Hematopoietic multipotent progenitor cell treated with erythropoietin and hydrocortisone succinate and interleukin-3 and kit ligand, for 4 days (in vitro differentiated cells): Measurements from ENCODE around the gene FKBP1A.

Experiments used
- DNase-seq: peaks from one replicate; pipeline ENCODE4 v3.0.0-alpha.2; 2015

FKBP1A gene

GRCh38 chr20:1331101-1331500 lies 61.8 kb downstream of the FKBP1A start:
- DNase-seq: no peak

DNA sequence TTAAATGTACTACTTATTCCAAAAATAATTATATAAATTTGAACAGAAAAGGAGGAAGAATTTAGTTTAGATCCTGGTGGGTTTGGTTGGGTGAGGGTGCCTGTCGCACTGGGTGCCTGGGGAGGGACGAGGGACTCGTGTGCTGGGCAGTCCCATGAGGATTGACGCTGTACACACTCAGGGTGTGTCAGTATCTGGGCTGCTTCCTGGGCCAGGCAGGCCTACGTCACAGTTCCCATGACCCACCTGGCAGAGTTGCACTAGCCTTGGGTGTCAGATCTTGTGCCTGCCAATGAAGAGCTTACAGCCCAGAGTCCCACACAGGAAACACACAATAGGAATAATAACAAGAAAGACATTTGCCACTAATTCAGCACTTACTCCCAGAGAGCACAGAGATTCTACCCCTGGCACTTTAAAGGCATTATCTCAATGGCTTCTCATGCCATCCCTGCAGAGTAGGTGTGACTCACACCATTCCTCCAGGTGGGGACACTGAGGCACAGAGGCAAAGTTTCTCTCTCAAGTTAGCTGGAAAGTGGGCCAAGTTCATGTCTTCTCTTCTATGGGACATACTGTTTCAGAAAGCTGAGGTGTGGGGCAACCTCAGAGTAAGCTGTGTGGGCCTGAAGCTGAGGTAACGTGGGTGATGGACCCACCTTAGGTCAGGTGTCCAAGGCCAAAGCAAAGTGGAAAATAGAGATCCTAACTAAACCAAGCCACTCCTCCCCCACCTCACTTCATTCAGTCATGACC lies 62.6 kb downstream of the FKBP1A start:
- DNase-seq: no peak

DNA sequence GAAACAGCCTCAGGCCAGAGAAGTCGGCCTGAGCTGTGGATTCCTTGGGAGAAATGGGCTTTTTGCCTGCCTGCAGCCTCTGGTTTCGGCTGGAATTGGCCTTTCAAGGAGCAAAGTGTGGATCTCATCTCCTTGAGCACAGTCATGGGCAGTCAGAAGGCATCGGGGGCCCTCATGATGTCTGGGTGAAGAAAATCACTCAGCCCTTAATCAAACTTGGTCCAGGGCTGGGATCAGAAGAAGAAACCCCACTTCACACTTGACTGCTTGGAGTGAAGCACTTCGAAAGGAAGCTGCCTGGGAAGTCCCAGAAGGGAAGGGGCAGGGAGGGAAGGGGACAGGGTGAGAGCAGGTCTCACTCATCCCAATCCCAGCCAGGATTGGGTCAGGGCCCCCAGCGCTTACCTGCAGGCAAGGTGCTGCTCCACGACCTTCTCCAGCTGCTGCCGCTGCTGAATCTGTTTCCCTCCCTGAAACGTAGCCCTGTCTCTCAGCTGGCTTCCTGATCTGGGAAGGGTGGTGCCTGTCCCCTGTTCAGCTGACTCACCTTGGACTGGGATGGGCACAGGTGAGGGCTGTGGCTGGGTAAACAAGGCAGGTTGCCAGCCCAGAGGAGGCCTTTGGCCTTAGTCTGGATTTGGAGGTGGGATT lies 64.0 kb downstream of the FKBP1A start, which contains the start of gene SDCBP2:
TSS of gene SDCBP2 (minus strand) at position 460 of the 651 bp plus-strand sequence. CDS start 8,723 bp downstream, outside the sequence.
- DNase-seq: no peak

GRCh38 chr20:1327827-1328679 lies 64.8 kb downstream of the FKBP1A start:
- no peak for DNase-seq

GRCh38 chr20:1327241-1327653 lies 65.6 kb downstream of the FKBP1A start:
- DNase-seq: no peak

DNA sequence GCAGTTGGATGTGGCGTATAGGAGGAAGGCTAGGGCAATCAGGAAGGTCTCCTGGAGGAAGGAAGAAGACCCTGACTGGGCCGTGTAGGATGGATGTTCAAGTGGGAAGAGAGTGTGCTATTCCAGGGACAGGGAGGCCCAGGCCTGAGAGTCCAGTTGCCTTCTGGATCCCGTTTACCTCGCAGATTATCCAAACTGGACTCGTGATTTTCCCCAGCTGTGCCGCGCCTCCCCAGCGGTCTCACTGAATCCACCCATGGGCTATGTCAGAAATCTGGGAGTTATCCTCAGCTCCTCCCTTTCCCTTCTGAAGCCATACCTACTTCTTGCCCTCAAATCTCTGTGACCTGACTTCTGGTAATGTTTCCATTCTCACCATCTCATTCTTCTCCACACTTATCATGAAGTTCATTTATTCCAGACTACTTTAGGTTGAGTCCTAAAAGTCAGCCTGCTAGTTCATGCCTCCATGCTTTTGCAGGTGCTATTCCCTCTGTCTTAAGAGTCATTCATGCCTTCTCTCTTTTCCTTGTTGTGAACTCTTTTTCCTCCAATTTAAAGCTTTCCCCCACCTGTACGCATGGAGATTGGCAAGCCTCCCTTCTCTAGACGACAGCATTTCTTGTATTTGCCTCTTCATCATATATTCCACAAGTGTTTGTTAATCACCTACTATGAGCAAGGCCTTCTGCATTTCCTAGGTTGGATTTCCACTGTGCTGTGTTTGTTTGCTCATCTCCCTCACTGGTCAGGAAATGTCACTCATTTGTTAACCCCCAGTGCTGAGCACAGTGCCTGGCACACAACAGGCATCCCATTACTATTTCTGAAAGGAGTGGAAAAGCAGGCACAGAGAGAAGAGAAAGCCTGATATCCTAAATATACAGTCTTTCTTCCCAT lies 66.6 kb downstream of the FKBP1A start:
- no peak for DNase-seq

GRCh38 chr20:1325173-1326030 lies 67.5 kb downstream of the FKBP1A start:
- DNase-seq: peak; percentile 99

- DNase-seq: peak; percentile 40
Measured at GRCh38 chr20:1324598-1325172, 68.2 kb downstream of the FKBP1A start.

DNA sequence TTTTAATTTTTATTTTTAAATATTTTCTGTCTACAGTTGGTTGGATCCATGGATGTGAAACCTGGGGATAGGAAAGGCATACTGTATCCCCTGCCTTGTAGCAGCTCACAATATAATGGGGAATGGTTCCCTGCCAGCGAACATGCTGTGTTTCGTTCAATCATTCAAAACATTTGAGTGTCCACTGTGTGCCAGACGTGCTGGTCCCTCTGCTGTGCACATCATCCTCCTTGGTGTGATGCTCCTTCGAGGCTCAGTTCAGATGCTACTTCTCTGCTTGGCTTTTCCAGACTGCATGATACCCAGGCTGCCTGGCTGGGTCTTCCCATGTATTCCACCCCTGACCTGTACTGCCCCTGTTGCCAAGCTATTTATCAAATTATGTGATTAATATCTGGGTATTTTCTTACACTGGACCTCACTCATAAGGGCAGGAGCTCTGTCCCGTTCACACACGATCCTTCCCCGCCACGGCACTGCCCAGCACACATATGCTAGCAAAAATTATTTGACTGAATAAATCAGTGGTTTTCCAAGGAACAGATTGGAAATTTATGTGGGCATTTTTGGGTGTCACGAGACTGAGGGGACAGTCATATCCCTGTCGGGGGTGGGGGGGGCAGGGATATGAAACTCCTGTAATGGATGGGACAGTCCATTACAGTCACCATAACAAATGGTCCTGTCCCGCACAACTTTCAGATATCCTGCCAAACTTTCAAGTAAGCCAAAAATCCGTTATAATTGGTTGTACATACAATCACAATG lies 68.8 kb downstream of the FKBP1A start:
- DNase-seq: no peak

GRCh38 chr20:1323256-1323655 lies 69.6 kb downstream of the FKBP1A start:
- no peak for DNase-seq

DNA sequence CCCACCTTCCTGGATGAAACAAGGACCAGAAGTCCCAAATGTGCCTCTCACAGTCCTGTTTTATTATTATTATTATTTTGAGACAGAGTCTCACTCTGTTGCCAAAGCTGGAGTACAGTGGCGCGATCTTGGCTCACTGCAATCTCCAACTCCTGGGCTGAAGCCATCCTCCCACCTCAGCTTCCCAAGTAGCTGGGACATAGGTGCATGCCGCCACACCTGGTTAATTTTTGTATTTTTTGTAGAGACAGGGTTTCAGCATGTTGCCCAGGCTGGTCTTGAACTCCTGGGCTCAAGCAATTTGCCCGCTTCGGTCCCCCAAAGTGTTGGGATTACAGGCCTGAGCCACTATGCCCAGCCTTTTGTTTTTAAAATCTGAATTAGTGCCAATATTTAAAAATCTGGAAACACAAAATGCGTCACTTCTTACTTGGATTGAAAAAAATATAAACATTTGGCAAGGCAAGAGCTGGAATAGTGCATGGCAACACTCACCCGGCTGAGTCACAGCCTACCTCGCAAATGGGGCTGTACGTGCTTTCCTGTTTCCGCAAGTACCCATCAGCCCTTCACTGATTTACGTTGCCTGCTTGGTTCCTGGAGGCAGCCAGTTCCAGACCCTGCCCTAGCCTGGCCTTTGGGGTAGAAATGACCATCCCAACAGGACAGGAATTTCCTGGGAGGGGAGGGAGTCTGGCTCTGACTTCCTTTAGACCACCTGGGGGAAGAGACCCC lies 70.2 kb downstream of the FKBP1A start:
- DNase-seq: no peak

DNA sequence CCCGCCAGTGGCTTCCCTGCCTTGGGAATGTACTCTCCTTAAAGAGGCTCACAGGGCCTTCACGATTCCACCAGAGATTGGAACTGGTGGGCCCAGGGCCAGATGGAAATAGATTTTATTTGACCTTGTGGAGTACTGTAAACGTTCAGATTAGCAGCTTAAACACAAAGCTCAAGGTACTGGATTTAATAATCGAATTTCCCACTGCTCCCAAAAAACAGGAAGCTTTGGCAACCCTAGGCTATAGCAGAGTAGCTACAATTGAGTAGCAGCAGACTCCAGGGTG lies 71.3 kb downstream of the FKBP1A start:
- no peak for DNase-seq

- no peak for DNase-seq
Measured at GRCh38 chr20:1320902-1321653, 71.8 kb downstream of the FKBP1A start.

DNA sequence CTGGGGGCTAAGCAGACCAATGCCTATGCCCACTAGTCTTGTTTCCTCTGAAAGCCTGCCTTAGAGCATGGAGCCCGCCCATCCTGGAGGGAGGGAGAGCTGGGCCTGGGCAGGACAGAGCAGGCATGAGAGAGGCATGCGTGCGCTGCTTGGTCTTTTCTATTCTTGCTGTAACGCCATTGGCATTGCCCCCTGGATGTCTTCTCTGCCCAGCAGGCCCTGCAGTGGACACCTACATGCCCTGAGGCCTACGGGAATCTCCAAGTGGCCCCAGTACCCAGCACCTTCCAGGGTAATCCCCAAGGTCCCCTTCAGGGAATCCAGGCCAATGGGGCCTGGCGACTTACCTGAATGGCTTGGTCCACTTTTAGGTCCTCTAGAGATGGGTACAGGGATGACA lies 72.8 kb downstream of the FKBP1A start:
- DNase-seq: no peak

DNA sequence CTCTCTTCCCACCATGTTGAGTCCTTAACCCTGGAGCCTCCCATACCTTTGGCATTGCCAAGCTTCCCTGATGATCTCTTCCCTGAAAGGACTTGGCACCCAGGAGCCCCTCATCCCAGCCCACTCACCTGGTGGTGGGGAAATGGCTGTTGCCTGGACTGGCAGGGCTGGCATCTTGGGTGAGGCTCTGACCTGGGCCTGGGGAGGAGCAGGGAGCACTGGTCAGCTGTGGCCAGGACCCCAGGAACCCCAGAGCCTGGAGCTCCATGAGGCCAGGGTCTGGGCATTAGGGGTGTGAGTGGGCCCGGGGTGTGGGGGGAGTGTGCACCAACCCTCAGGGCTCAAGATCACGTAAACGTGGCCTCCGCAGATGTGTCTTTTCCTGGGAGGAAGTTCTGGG lies 73.4 kb downstream of the FKBP1A start:
- DNase-seq: no peak

DNA sequence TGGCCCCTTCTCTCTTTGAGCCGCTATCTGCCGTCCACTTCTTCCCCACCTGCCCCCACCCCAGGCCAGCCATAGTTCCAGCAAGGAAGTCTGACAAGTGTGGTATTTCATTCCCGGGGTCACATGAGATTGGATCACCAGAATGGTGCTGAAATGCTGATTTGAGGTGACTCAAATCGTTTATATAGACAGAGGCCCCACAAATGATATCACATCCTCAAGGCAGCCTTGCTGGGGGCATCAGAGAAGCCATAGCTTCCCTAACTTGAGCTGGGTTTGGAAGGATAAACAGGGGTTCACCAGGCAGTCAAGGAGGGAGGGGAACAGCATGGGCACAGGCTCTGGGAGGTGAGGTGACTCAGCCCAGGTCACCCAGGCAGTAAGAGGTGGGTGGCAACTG lies 73.8 kb downstream of the FKBP1A start:
- no peak for DNase-seq
